ENCODE data around the gene TAS2R1.
"Not testable (repeated sequence)": the region's sequence is repeated elsewhere in the genome, so short reads cannot be mapped to it uniquely, and the experiment has no call there.

Gene TAS2R1

GRCh38 chr5:9621379-9621903, 8.7 kb downstream of the TAS2R1 start:
- DNase-seq: no peak

- DNase-seq: no peak
Observed at GRCh38 chr5:9619331-9620092, 10.6 kb downstream of the TAS2R1 start.

GRCh38 chr5:9617739-9618504, 12.2 kb downstream of the TAS2R1 start:
- DNase-seq: no peak

GRCh38 chr5:9617221-9617620, 12.9 kb downstream of the TAS2R1 start:
- no peak for DNase-seq

GRCh38 chr5:9615331-9615730, 14.8 kb downstream of the TAS2R1 start:
- DNase-seq: no peak

GRCh38 chr5:9613360-9613759, 16.8 kb downstream of the TAS2R1 start:
- no peak for DNase-seq

GRCh38 chr5:9610969-9611368, 19.2 kb downstream of the TAS2R1 start:
- no peak for DNase-seq

GRCh38 chr5:9610364-9610763, 19.8 kb downstream of the TAS2R1 start:
- no peak for DNase-seq

GRCh38 chr5:9608093-9608492, 22.1 kb downstream of the TAS2R1 start:
- no peak for DNase-seq

GRCh38 chr5:9605041-9605838, 24.9 kb downstream of the TAS2R1 start:
- DNase-seq: no peak

- no peak for DNase-seq
Observed at GRCh38 chr5:9604416-9604815, 25.7 kb downstream of the TAS2R1 start.

GRCh38 chr5:9601055-9601739, 29.0 kb downstream of the TAS2R1 start:
- DNase-seq: no peak

- no peak for DNase-seq
Observed at GRCh38 chr5:9599391-9599790, 30.8 kb downstream of the TAS2R1 start.

- DNase-seq: not testable (repeated sequence)
Observed at GRCh38 chr5:9598329-9598728, 31.8 kb downstream of the TAS2R1 start.

- DNase-seq: not testable (repeated sequence)
Observed at GRCh38 chr5:9597322-9597721, 32.8 kb downstream of the TAS2R1 start.

- DNase-seq: no peak
Observed at GRCh38 chr5:9596824-9597223, 33.3 kb downstream of the TAS2R1 start.

GRCh38 chr5:9596171-9596780, 33.9 kb downstream of the TAS2R1 start:
- DNase-seq: no peak

- no peak for DNase-seq
Observed at GRCh38 chr5:9594913-9595312, 35.2 kb downstream of the TAS2R1 start.

- no peak for DNase-seq
Observed at GRCh38 chr5:9589049-9589835, 40.9 kb downstream of the TAS2R1 start.

GRCh38 chr5:9588254-9588653, 41.9 kb downstream of the TAS2R1 start:
- DNase-seq: no peak

GRCh38 chr5:9587135-9587534, 43.0 kb downstream of the TAS2R1 start:
- DNase-seq: no peak

Data from cerebellar nuclear complex (tissue), 1 donor.